HG03469 (cell line): Measurements from ENCODE around the gene COL25A1.
"Not testable (repeated sequence)": the region's sequence is repeated elsewhere in the genome, so short reads cannot be mapped to it uniquely, and the experiment has no call there.

Experiments
- ATAC-seq: cut with Tn5 transposase; IDR thresholded peaks from one replicate; pipeline ENCODE4 v1.9.1; 2021; ENCODE audit warnings: mild to moderate bottlenecking, moderate library complexity, moderate number of reproducible peaks; ENCODE audit not compliant: unreplicated experiment

The COL25A1 gene

GRCh38 chr4:109072595-109072994 lies 229.9 kb downstream of the COL25A1 start:
- ATAC-seq = no peak

GRCh38 chr4:109070677-109071076 lies 231.8 kb downstream of the COL25A1 start:
- not testable (repeated sequence) for ATAC-seq

GRCh38 chr4:109067508-109068235 lies 234.8 kb downstream of the COL25A1 start:
- ATAC-seq = no peak

GRCh38 chr4:109065006-109065405 lies 237.5 kb downstream of the COL25A1 start:
- ATAC-seq = no peak

GRCh38 chr4:109053257-109053656 lies 249.2 kb downstream of the COL25A1 start:
- no peak for ATAC-seq

- no peak for ATAC-seq
Observed at GRCh38 chr4:109052821-109053220, 249.6 kb downstream of the COL25A1 start.

- ATAC-seq = no peak
Observed at GRCh38 chr4:109051054-109051453, 251.4 kb downstream of the COL25A1 start.

- ATAC-seq = no peak
Observed at GRCh38 chr4:109049926-109050325, 252.5 kb downstream of the COL25A1 start.

GRCh38 chr4:109046471-109047201 lies 255.8 kb downstream of the COL25A1 start:
- no peak for ATAC-seq

GRCh38 chr4:109044431-109044830 lies 258.0 kb downstream of the COL25A1 start:
- ATAC-seq = no peak

GRCh38 chr4:109043286-109043685 lies 259.2 kb downstream of the COL25A1 start:
- ATAC-seq = no peak

GRCh38 chr4:109041463-109042360 lies 260.7 kb downstream of the COL25A1 start:
- no peak for ATAC-seq

- ATAC-seq = no peak
Observed at GRCh38 chr4:109040441-109040840, 262.0 kb downstream of the COL25A1 start.

- ATAC-seq = no peak
Observed at GRCh38 chr4:109037026-109037425, 265.4 kb downstream of the COL25A1 start.

- ATAC-seq = no peak
Observed at GRCh38 chr4:109033993-109034392, 268.5 kb downstream of the COL25A1 start.

GRCh38 chr4:109032671-109033070 lies 269.8 kb downstream of the COL25A1 start:
- no peak for ATAC-seq

- ATAC-seq = no peak
Observed at GRCh38 chr4:109029987-109030386, 272.5 kb downstream of the COL25A1 start.

GRCh38 chr4:109027016-109027500 lies 275.4 kb downstream of the COL25A1 start:
- no peak for ATAC-seq

- ATAC-seq = no peak
Observed at GRCh38 chr4:109026588-109026987, 275.9 kb downstream of the COL25A1 start.

- no peak for ATAC-seq
Observed at GRCh38 chr4:109025471-109026076, 276.9 kb downstream of the COL25A1 start.

- ATAC-seq = no peak
Observed at GRCh38 chr4:109022961-109023360, 279.5 kb downstream of the COL25A1 start.
